22Rv1 (cell line): ENCODE results near the gene KIF17.

Experiments used
- H3K27ac ChIP-seq: fragments of 450-650 bp; 2 replicates; pipeline ENCODE4 v1.5.1; 2017
- CTCF ChIP-seq: fragments of 450-650 bp; IDR thresholded peaks from 2 replicates; pipeline ENCODE4 v1.5.1; 2017; ENCODE audit warnings: mild to moderate bottlenecking
- ZFX ChIP-seq: fragments of 450-650 bp; IDR thresholded peaks from 2 replicates; pipeline ENCODE4 v1.6.1; 2017; ENCODE audit warnings: antibody characterized with exemption, borderline replicate concordance

The KIF17 gene

DNA sequence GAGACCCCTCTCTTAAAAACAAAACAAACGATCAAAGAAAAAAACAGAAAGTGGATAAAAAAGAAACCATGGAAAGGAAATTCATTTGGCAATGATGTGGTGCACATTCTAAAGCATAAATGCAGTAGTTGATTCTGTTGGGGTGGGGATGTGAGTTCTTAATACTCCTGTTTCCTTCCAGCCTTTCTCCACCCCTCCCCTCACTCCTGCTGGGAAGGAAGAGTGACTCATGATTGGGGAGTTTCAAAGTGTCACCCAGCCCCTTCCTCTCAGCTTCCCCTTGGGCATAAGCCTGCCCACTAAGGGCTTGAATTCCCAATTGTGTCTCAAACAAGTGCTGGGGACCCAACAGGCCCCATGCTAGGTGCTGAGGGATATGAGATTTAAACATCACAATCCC lies 91.3 kb downstream of the KIF17 start:
- H3K27ac ChIP-seq: no peak overlapping the region
- no peak for TF ChIP-seq ZFX
- no peak for TF ChIP-seq CTCF

DNA sequence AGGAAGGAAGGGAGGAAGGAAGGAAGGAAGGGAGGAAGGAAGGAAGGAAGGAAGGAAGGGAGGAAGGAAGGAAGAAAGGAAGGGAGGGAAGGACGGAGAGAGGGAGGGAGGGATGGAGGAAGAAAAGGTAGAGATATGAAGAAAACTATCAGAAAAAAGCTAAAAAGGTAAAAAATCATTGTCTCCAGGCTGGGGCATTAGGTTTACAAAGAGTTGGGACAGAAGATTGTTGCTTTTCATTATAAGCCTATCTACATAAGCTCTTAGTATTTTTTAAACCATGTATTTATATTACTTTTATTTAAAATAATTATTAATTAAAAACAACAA lies 91.7 kb downstream of the KIF17 start:
- TF ChIP-seq CTCF (no peak), ZFX (no peak)
- H3K27ac ChIP-seq: no peak overlapping the region

- no peak overlapping the region for H3K27ac ChIP-seq
- no peak for TF ChIP-seq CTCF
- TF ChIP-seq ZFX: no peak
Observed at GRCh38 chr1:20625176-20626097, 92.4 kb downstream of the KIF17 start.

DNA sequence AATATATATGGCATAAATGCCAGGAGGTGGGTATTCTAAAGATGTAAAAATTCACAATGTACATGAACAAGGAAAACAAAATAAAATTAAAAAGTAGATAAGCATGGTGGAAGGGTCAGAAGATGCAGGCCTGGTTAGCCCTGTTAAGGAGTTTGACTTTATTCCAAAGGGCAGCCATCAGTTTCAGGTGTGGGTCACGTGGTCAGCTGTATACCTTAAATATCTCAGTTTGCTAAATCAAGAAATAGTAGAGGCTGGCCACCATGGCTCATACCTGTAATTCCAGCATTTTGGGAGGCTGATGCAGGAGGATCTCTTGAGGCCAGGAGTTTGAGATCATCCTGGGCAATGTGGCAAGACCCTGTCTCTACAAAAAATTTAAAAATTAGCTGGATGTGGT lies 93.1 kb downstream of the KIF17 start:
- H3K27ac ChIP-seq: no peak overlapping the region
- no peak for TF ChIP-seq CTCF
- TF ChIP-seq ZFX: no peak

- TF ChIP-seq CTCF (no peak), ZFX (no peak)
- no peak overlapping the region for H3K27ac ChIP-seq
Observed at GRCh38 chr1:20621012-20621411, 96.8 kb downstream of the KIF17 start.

GRCh38 chr1:20619999-20620398 lies 97.8 kb downstream of the KIF17 start:
- TF ChIP-seq CTCF: no peak
- TF ChIP-seq ZFX: no peak
- no peak overlapping the region for H3K27ac ChIP-seq

GRCh38 chr1:20618550-20618949 lies 99.3 kb downstream of the KIF17 start:
- no peak overlapping the region for H3K27ac ChIP-seq
- no peak for TF ChIP-seq ZFX
- TF ChIP-seq CTCF: no peak
